Activated naive CD4-positive, alpha-beta T cell treated with anti-CD3 and anti-CD28 coated beads, Interleukin-2, amount 50 U/mL, for 24 hours (primary cell): ENCODE results near the gene EARS2.

Experiments
- H3K27ac Mint-ChIP-seq: one replicate; pipeline ENCODE4 v1.8.0; 2021; ENCODE audit warnings: mild to moderate bottlenecking, mixed read lengths
- H3K27me3 Mint-ChIP-seq: one replicate; pipeline ENCODE4 v1.8.0; 2021; ENCODE audit warnings: mixed read lengths
- H3K36me3 Mint-ChIP-seq: one replicate; pipeline ENCODE4 v1.8.0; 2021; ENCODE audit warnings: mixed read lengths
- H3K4me1 Mint-ChIP-seq: one replicate; pipeline ENCODE4 v1.8.0; 2021; ENCODE audit warnings: mixed read lengths
- H3K4me3 Mint-ChIP-seq: one replicate; pipeline ENCODE4 v1.8.0; 2021; ENCODE audit warnings: mild to moderate bottlenecking, mixed read lengths
- H3K9me3 Mint-ChIP-seq: one replicate; pipeline ENCODE4 v1.8.0; 2021; ENCODE audit warnings: mixed read lengths

EARS2 gene

GRCh38 chr16:23506606-23506994 lies 50.5 kb downstream of the EARS2 start:
- Mint-ChIP-seq H3K36me3 (peaks cover 4% of the 10 kb centered on the region), H3K27me3 (no peaks in the 10 kb centered on the region), H3K4me1 (peaks cover 66% of the 10 kb centered on the region), H3K27ac (no peak overlapping the region), H3K9me3 (no peaks in the 10 kb centered on the region), H3K4me3 (no peak overlapping the region)

- peak overlapping the region; percentile 8 for H3K4me3 Mint-ChIP-seq
- H3K9me3 Mint-ChIP-seq: no peaks in the 10 kb centered on the region
- H3K27me3 Mint-ChIP-seq: no peaks in the 10 kb centered on the region
- H3K4me1 Mint-ChIP-seq: peaks cover 72% of the 10 kb centered on the region
- H3K27ac Mint-ChIP-seq: no peak overlapping the region
- H3K36me3 Mint-ChIP-seq: peaks cover 4% of the 10 kb centered on the region
These were observed 51.2 kb downstream of the EARS2 start for GRCh38 chr16:23505671-23506605.

- Mint-ChIP-seq H3K9me3 (no peaks in the 10 kb centered on the region), H3K36me3 (peaks cover 4% of the 10 kb centered on the region), H3K27ac (no peak overlapping the region), H3K4me1 (peaks cover 75% of the 10 kb centered on the region), H3K27me3 (no peaks in the 10 kb centered on the region), H3K4me3 (peak overlapping the region; percentile 36)
These were observed 51.9 kb downstream of the EARS2 start for GRCh38 chr16:23505180-23505665.

- Mint-ChIP-seq H3K36me3 (peaks cover 4% of the 10 kb centered on the region), H3K4me3 (peak overlapping the region; percentile 36), H3K27ac (no peak overlapping the region), H3K27me3 (no peaks in the 10 kb centered on the region), H3K4me1 (peaks cover 79% of the 10 kb centered on the region), H3K9me3 (no peaks in the 10 kb centered on the region)
These were observed 52.5 kb downstream of the EARS2 start for GRCh38 chr16:23504453-23505179.

GRCh38 chr16:23504076-23504452 lies 53.1 kb downstream of the EARS2 start:
- H3K36me3 Mint-ChIP-seq: peaks cover 4% of the 10 kb centered on the region
- no peak overlapping the region for H3K27ac Mint-ChIP-seq
- H3K4me1 Mint-ChIP-seq: peaks cover 74% of the 10 kb centered on the region
- H3K27me3 Mint-ChIP-seq: no peaks in the 10 kb centered on the region
- H3K4me3 Mint-ChIP-seq: no peak overlapping the region
- no peaks in the 10 kb centered on the region for H3K9me3 Mint-ChIP-seq

GRCh38 chr16:23502466-23502865 lies 54.7 kb downstream of the EARS2 start:
- peaks cover 75% of the 10 kb centered on the region for H3K4me1 Mint-ChIP-seq
- no peaks in the 10 kb centered on the region for H3K27me3 Mint-ChIP-seq
- H3K27ac Mint-ChIP-seq: no peak overlapping the region
- H3K36me3 Mint-ChIP-seq: no peaks in the 10 kb centered on the region
- no peak overlapping the region for H3K4me3 Mint-ChIP-seq
- no peaks in the 10 kb centered on the region for H3K9me3 Mint-ChIP-seq

- Mint-ChIP-seq H3K27ac (no peak overlapping the region), H3K4me1 (peaks cover 72% of the 10 kb centered on the region), H3K9me3 (no peaks in the 10 kb centered on the region), H3K36me3 (peaks cover 4% of the 10 kb centered on the region), H3K4me3 (no peak overlapping the region), H3K27me3 (no peaks in the 10 kb centered on the region)
These were observed 55.9 kb downstream of the EARS2 start for GRCh38 chr16:23501291-23501690.

- Mint-ChIP-seq H3K9me3 (no peaks in the 10 kb centered on the region), H3K4me3 (no peak overlapping the region), H3K27me3 (no peaks in the 10 kb centered on the region), H3K4me1 (peaks cover 67% of the 10 kb centered on the region), H3K36me3 (peaks cover 4% of the 10 kb centered on the region), H3K27ac (no peak overlapping the region)
These were observed 56.3 kb downstream of the EARS2 start for GRCh38 chr16:23500862-23501225.

- Mint-ChIP-seq H3K27ac (no peak overlapping the region), H3K4me3 (no peak overlapping the region), H3K9me3 (no peaks in the 10 kb centered on the region)
These were observed 56.8 kb downstream of the EARS2 start for GRCh38 chr16:23500212-23500861.

GRCh38 chr16:23499801-23500200 lies 57.3 kb downstream of the EARS2 start:
- no peaks in the 10 kb centered on the region for H3K27me3 Mint-ChIP-seq
- peaks cover 58% of the 10 kb centered on the region for H3K4me1 Mint-ChIP-seq
- H3K4me3 Mint-ChIP-seq: no peak overlapping the region
- no peaks in the 10 kb centered on the region for H3K9me3 Mint-ChIP-seq
- no peak overlapping the region for H3K27ac Mint-ChIP-seq
- peaks cover 4% of the 10 kb centered on the region for H3K36me3 Mint-ChIP-seq

More at GRCh38 chr16:23500212-23500861, 56.8 kb downstream of the EARS2 start:
- Mint-ChIP-seq H3K36me3 (peaks cover 4% of the 10 kb centered on the region), H3K27me3 (no peaks in the 10 kb centered on the region), H3K4me1 (peaks cover 62% of the 10 kb centered on the region)

- peaks cover 4% of the 10 kb centered on the region for H3K36me3 Mint-ChIP-seq
- H3K9me3 Mint-ChIP-seq: no peaks in the 10 kb centered on the region
- H3K4me1 Mint-ChIP-seq: peaks cover 48% of the 10 kb centered on the region
- peak overlapping the region; percentile 27 for H3K27ac Mint-ChIP-seq
- H3K4me3 Mint-ChIP-seq: no peak overlapping the region
- H3K27me3 Mint-ChIP-seq: no peaks in the 10 kb centered on the region
These were observed 58.3 kb downstream of the EARS2 start for GRCh38 chr16:23498863-23499262.

- Mint-ChIP-seq H3K27ac (no peak overlapping the region), H3K4me1 (peaks cover 41% of the 10 kb centered on the region), H3K27me3 (no peaks in the 10 kb centered on the region), H3K9me3 (no peaks in the 10 kb centered on the region), H3K36me3 (peaks cover 4% of the 10 kb centered on the region), H3K4me3 (no peak overlapping the region)
These were observed 59.6 kb downstream of the EARS2 start for GRCh38 chr16:23497543-23497868.

- no peaks in the 10 kb centered on the region for H3K27me3 Mint-ChIP-seq
- H3K27ac Mint-ChIP-seq: peak overlapping the region; percentile 21
- H3K4me1 Mint-ChIP-seq: peaks cover 36% of the 10 kb centered on the region
- no peak overlapping the region for H3K4me3 Mint-ChIP-seq
- H3K9me3 Mint-ChIP-seq: no peaks in the 10 kb centered on the region
- H3K36me3 Mint-ChIP-seq: peaks cover 4% of the 10 kb centered on the region
These were observed 60.2 kb downstream of the EARS2 start for GRCh38 chr16:23496821-23497542.

- Mint-ChIP-seq H3K9me3 (no peaks in the 10 kb centered on the region), H3K4me1 (peaks cover 25% of the 10 kb centered on the region), H3K4me3 (no peak overlapping the region), H3K36me3 (peaks cover 9% of the 10 kb centered on the region), H3K27ac (no peak overlapping the region), H3K27me3 (no peaks in the 10 kb centered on the region)
These were observed 61.5 kb downstream of the EARS2 start for GRCh38 chr16:23495671-23496070.

- Mint-ChIP-seq H3K27me3 (no peaks in the 10 kb centered on the region), H3K27ac (no peak overlapping the region), H3K4me1 (peaks cover 17% of the 10 kb centered on the region), H3K36me3 (peaks cover 9% of the 10 kb centered on the region), H3K4me3 (no peak overlapping the region), H3K9me3 (no peaks in the 10 kb centered on the region)
These were observed 63.0 kb downstream of the EARS2 start for GRCh38 chr16:23494188-23494587.
